Right cardiac atrium (tissue), 5 donors: ENCODE data around the gene TAF3. TPM values are rescaled to one million over a fixed set of nuclear protein-coding genes. Genes with fewer than 3 reads are reported as not detected.

ENCODE experiments used
- ATAC-seq, 2 donors: fragments of 200-7000 bp; cut with Tn5 transposase; one replicate each; pipeline versions ENCODE4 v1.8.0 to v1.9.1; 2020; ENCODE audit warnings: moderate library complexity in 2 of 2, mild to moderate bottlenecking in 1 of 2
- DNase-seq, 3 donors: peaks; one replicate each; pipeline ENCODE4 v3.0.0-alpha.2; 2020
- H3K27ac ChIP-seq: one replicate; pipeline ENCODE4 v1.5.1; 2013; ENCODE audit warnings: mild to moderate bottlenecking, low read length, control low read depth, moderate library complexity
- H3K27me3 ChIP-seq: one replicate; pipeline ENCODE4 v1.6.1; 2013; ENCODE audit not compliant: control insufficient read depth, insufficient read depth
- H3K4me1 ChIP-seq: one replicate; pipeline ENCODE4 v1.6.1; 2013; ENCODE audit warnings: low read length; ENCODE audit not compliant: control insufficient read depth, insufficient read depth
- H3K4me3 ChIP-seq: one replicate; pipeline ENCODE4 v1.5.1; 2013; ENCODE audit warnings: low read length, control low read depth
- H3K9me3 ChIP-seq: one replicate; pipeline ENCODE4 v1.6.1; 2013; ENCODE audit warnings: low read length; ENCODE audit not compliant: control insufficient read depth
- WGBS: extraction: QIAGEN DNeasy Blood & Tissue Kit; methylation state at CpG from one replicate; pipeline ENCODE4 v1.1.7; 2013; 5-methylcytosine and 5-hydroxymethylcytosine counted together
- intact Hi-C, 4 donors: fragments of 100-400 bp; cut with DNase I; formaldehyde crosslinking; loops; one replicate each; pipeline versions ENCODE4 v1.11.0 to v1.14.0; 2022 to 2023
- polyA plus RNA-seq: library from polyadenylated mRNA; stranded (reverse); fragments of 200-250 nt; gene quantifications from one replicate; pipeline ENCODE4 v1.2.3, GENCODE V29; 2013
- total RNA-seq, 4 donors: library from RNA; stranded (reverse); fragmentation: NEBNext Ultra II Directional; extraction: Animal tissue kit (Norgen Biotek cat#: 25700); gene quantifications; one replicate each; pipeline ENCODE4 v1.2.1, GENCODE V29; 2021
- donor health status: healthy with polysubstance abuse.
- donor health status: DM: no; HTN: yes; CAD: no.
- donor health status: DM: no; HTN: no; CAD: no.
- donor health status: DM: no; HTN: yes; CAD: no; lungs with severe emphysema.
- donor health status: DM: yes; HTN: yes; CAD: no.

The TAF3 gene
- total and polyA plus RNA-seq, 5 donors, result 4.7 to 11.3 (median 8.9) TPM

DNA sequence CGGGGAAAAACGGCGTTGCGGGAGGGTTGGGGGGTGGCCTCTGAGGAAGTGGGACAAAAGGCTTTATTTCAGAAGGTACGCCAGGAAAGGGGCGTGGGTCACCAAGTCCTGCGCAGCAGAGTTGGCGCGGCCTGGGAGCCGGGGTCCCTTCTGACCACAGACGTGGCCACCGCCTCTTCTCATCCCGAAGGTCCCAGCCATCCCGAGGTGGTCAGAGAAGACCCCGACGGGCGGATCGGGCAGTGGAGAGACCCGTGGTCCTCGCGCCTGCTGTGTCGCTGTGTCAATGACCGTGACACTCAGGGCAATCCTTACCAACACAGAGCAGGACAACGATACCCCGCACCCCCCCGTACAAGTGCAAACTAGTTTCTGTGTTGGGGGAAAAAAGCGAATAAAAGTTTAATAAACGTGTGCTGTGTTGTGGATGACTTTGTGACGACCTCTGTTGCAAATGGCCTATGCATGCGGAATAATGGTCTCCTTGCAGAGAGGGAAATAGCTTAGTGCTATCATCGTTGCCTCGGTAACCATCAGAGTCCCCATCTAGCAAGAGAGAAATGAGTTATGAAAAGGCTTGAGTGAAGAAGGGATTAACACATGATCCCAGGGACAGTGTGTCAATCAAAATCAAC is 216.8 kb downstream of the TAF3 start:
- DNase-seq, result peak in 1 of 3 donors; percentile 41
- no peak overlapping the region for H3K27ac ChIP-seq
- peaks cover 3% of the 10 kb centered on the region for H3K4me1 ChIP-seq
- peak overlapping the region; percentile 34 for H3K4me3 ChIP-seq
- H3K9me3 ChIP-seq, result peaks cover 2% of the 10 kb centered on the region
- no peak for ATAC-seq
- H3K27me3 ChIP-seq, result no peaks in the 10 kb centered on the region
- 11% methylated on average over 32 of the region's 32 CpGs for whole genome bisulfite sequencing
- intact Hi-C loops, result no loop called here

- no peak overlapping the region for H3K27ac ChIP-seq
- DNase-seq (no peak), ATAC-seq (no peak)
- H3K27me3 ChIP-seq, result no peaks in the 10 kb centered on the region
- WGBS, result 6% methylated on average over 47 of the region's 47 CpGs
- peaks cover 2% of the 10 kb centered on the region for H3K9me3 ChIP-seq
- peak overlapping the region; percentile 23 for H3K4me3 ChIP-seq
- H3K4me1 ChIP-seq, result peaks cover 3% of the 10 kb centered on the region
- intact Hi-C loops, result no loop called here
These were observed 217.6 kb downstream of the TAF3 start for GRCh38 chr10:8035641-8036470.

DNA sequence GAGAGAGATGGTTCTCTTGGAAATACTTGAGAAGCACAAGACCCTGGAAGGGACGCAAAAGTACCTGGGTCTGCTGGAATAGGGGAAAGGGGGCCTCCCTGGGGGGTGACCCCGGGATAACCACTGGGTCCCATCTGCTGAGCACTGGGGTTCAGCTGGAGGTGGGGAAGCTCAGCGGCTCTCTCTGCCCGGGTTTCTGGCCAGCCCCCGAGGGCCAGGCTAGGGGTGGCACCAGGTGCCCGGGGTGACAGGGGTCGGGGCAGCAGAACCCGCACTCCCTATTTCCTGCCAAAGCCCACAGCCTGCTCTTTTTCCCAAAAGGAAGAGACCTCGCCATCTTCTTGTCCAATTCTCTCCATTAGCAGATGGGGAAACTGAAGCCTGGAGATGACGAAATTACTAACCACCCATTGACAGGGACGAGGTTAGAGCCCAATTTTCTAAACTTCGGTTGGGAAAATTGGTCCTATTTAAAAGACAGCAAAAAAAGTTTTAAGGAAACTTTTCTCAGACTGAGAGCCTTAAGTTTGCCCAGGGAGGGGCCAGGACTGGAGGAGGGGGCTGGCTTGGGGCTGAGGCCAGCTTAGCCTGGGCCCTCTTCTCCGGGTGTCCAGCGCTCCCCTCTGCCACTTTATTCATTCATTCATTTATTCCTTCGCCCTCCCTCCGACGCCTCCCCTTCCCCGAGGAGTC is 218.3 kb downstream of the TAF3 start:
- no peak for DNase-seq
- H3K4me3 ChIP-seq, result no peak overlapping the region
- intact Hi-C loops, result no loop called here

DNA sequence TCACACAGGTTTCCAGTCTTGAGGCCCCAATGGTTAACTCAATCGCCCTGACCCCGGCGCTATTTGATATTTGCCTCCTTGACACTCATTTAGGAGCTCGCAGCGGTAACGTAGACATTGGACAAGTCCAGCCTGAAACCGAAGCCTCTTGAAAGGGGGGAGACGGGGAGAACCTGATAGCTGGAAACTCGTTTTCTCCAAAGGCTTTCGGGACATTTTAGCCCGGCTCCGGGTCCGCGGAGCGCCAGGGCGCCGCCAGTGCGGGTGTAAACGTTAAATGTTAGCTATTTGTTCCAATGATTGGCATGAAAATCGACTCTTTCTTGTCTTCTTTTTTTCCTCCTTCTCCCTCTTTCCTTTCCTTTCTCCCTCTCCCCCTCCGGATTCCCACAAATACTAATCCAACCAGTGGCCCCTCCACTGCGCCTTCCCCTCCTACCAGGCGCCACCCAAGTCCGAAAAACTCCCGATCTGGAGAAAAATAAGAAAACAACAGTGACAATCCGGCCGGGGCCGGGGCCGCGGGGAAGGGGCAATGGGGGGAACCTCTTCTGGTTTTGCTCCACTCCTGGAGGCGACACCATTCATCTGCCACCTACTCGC is 219.0 kb downstream of the TAF3 start:
- Histone ChIP-seq H3K27me3 (no peaks in the 10 kb centered on the region), H3K27ac (no peak overlapping the region), H3K9me3 (peaks cover 2% of the 10 kb centered on the region), H3K4me1 (peaks cover 3% of the 10 kb centered on the region), H3K4me3 (no peak overlapping the region)
- ATAC-seq (no peak), DNase-seq (no peak)
- intact Hi-C loops, result no loop called here
- 6% methylated on average over 32 of the region's 32 CpGs for WGBS

More for the DNA sequence above, 218.3 kb downstream of the TAF3 start:
- Histone ChIP-seq H3K4me1 (peaks cover 3% of the 10 kb centered on the region), H3K27me3 (no peaks in the 10 kb centered on the region), H3K27ac (no peak overlapping the region), H3K9me3 (peaks cover 2% of the 10 kb centered on the region)
- ATAC-seq, result no peak
- 10% methylated on average over 18 of the region's 18 CpGs for WGBS

- WGBS, result 10% methylated on average over 22 of the region's 22 CpGs
- ATAC-seq (no peak), DNase-seq (no peak)
- intact Hi-C loops, result no loop called here
- H3K4me1 ChIP-seq, result peaks cover 3% of the 10 kb centered on the region
- no peaks in the 10 kb centered on the region for H3K27me3 ChIP-seq
- no peak overlapping the region for H3K27ac ChIP-seq
- H3K4me3 ChIP-seq, result no peak overlapping the region
- H3K9me3 ChIP-seq, result peaks cover 2% of the 10 kb centered on the region
These were observed 219.9 kb downstream of the TAF3 start for GRCh38 chr10:8037941-8038894.

- no peak for ATAC-seq
- WGBS, result 6% methylated on average over 10 of the region's 10 CpGs
- Histone ChIP-seq H3K4me3 (no peak overlapping the region), H3K4me1 (no peaks in the 10 kb centered on the region), H3K27ac (no peak overlapping the region), H3K9me3 (peaks cover 2% of the 10 kb centered on the region), H3K27me3 (no peaks in the 10 kb centered on the region)
- no peak for DNase-seq
- intact Hi-C loops, result no loop called here
These were observed 221.1 kb downstream of the TAF3 start for GRCh38 chr10:8039321-8039881.

GRCh38 chr10:8040651-8041050 is 222.3 kb downstream of the TAF3 start:
- H3K9me3 ChIP-seq, result no peaks in the 10 kb centered on the region
- H3K27ac ChIP-seq, result no peak overlapping the region
- DNase-seq (no peak), ATAC-seq (no peak)
- H3K27me3 ChIP-seq, result no peaks in the 10 kb centered on the region
- 14% methylated on average over 6 of the region's 6 CpGs for WGBS
- intact Hi-C loops, result no loop called here
- no peak overlapping the region for H3K4me3 ChIP-seq
- no peaks in the 10 kb centered on the region for H3K4me1 ChIP-seq

GRCh38 chr10:8041284-8041991 is 223.1 kb downstream of the TAF3 start:
- Histone ChIP-seq H3K27me3 (no peaks in the 10 kb centered on the region), H3K4me3 (no peak overlapping the region), H3K27ac (no peak overlapping the region), H3K9me3 (no peaks in the 10 kb centered on the region), H3K4me1 (no peaks in the 10 kb centered on the region)
- DNase-seq (no peak), ATAC-seq (no peak)
- intact Hi-C loops, result no loop called here
- WGBS, result 9% methylated on average over 10 of the region's 10 CpGs

- Histone ChIP-seq H3K27me3 (no peaks in the 10 kb centered on the region), H3K4me3 (no peak overlapping the region), H3K9me3 (no peaks in the 10 kb centered on the region), H3K27ac (no peak overlapping the region), H3K4me1 (no peaks in the 10 kb centered on the region)
- 9% methylated on average over 17 of the region's 17 CpGs for WGBS
- DNase-seq, result no peak
- no peak for ATAC-seq
- intact Hi-C loops, result no loop called here
These were observed 223.9 kb downstream of the TAF3 start for GRCh38 chr10:8041992-8042720.
